Uterus (tissue), 2 donors: ENCODE results near the gene MAPT.

Source experiments
- CTCF ChIP-seq, 4 experiments: fragments of 200-600 bp in 2 of 4; fragments of 450-650 bp in 2 of 4; sonication (generic) in 2 of 4; IDR thresholded peaks; one replicate each; pipeline ENCODE4 v1.5.1; 2016 to 2019; ENCODE audit warnings: antibody characterized with exemption in 4 of 4, mild to moderate bottlenecking in 2 of 4, moderate library complexity in 1 of 4
- POLR2A ChIP-seq, 2 donors: fragments of 450-650 bp; IDR thresholded peaks; one replicate each; pipeline ENCODE4 v1.6.1; 2016; ENCODE audit warnings: antibody characterized with exemption in 2 of 2, mild to moderate bottlenecking in 1 of 2, moderate library complexity in 1 of 2

- no peak for TF ChIP-seq CTCF (IDR thresholded peaks at IDR 0.05)
- TF ChIP-seq POLR2A (IDR thresholded peaks at IDR 0.05): no peak
Observed at GRCh38 chr17:45954914-45955313, 60.6 kb downstream of the MAPT start.
